GM12878 (cell line): Measurements from ENCODE around the gene TEC. TPM values are rescaled to one million over a fixed set of nuclear protein-coding genes. Genes with fewer than 3 reads are reported as not detected.

Experiments
- ATAC-seq: fragments of 200-7000 bp; cut with Tn5 transposase; 3 replicates; pipeline ENCODE4 v1.9.1; 2020; ENCODE audit warnings: mild to moderate bottlenecking, moderate library complexity
- BruUV-seq: library from RNA; stranded (reverse); fragments of 400-500 nt; replicated peaks from 2 replicates; lab custom pipeline; 2021; lab: Mats Ljungman, UMichigan
- CTCF ChIA-PET: fragments of 300-600 bp; sonication (Branson Sonifier 250); formaldehyde crosslinking; extraction: SDS; loops from one replicate; lab custom pipeline; 2021; ENCODE audit warnings: inconsistent platforms; lab: Yijun Ruan, JAX
- POLR2A ChIA-PET: fragments of 350-600 bp; formaldehyde crosslinking; extraction: SDS; loops from one replicate; lab custom pipeline; 2021; ENCODE audit warnings: inconsistent platforms; lab: Charles Lee
- RAD21 ChIA-PET: fragments of 300-600 bp; sonication (Branson Sonifier 250); formaldehyde crosslinking; loops from one replicate; lab custom pipeline; 2023; ENCODE audit warnings: antibody characterized with exemption; ENCODE audit not compliant: unreplicated experiment; lab: Charles Lee
- SMC1A ChIA-PET: fragments of 300-600 bp; sonication (Branson Sonifier 250); formaldehyde crosslinking; loops from one replicate; lab custom pipeline; 2023; ENCODE audit not compliant: unreplicated experiment, uncharacterized antibody; lab: Charles Lee
- DNase-seq: peaks from one replicate; pipeline ENCODE4 v3.0.0-alpha.2; 2011; ENCODE audit warnings: low read depth, low spot score
- FAIRE-seq: peaks from 3 replicates; lab custom pipeline; 2011; peaks lifted over from hg19 to GRCh38; lab: Jason Lieb, UNC
- H2AFZ ChIP-seq: 2 replicates; pipeline ENCODE4 v1.6.0; 2011; ENCODE audit warnings: low read depth, low read length, control low read depth; ENCODE audit not compliant: control insufficient read depth
- H3K27ac ChIP-seq: 2 replicates; pipeline ENCODE4 v1.5.1; 2011; ENCODE audit warnings: control low read depth; ENCODE audit not compliant: control insufficient read depth, insufficient read depth
- H3K27me3 ChIP-seq, 2 experiments: replicated peaks in 1 of 2; 2 replicates each; pipeline versions ENCODE4 v1.6.0 to v1.6.1; 2011; ENCODE audit warnings: low read length in 1 of 2; ENCODE audit not compliant: control insufficient read depth in 2 of 2, insufficient read depth in 2 of 2
- H3K36me3 ChIP-seq, 2 experiments: 2 replicates each; pipeline ENCODE4 v1.5.1; 2011; ENCODE audit warnings: low read length in 1 of 2; ENCODE audit not compliant: control insufficient read depth in 2 of 2, insufficient read depth in 2 of 2
- H3K4me1 ChIP-seq: 2 replicates; pipeline ENCODE4 v1.6.1; 2011; ENCODE audit warnings: mild to moderate bottlenecking, low read length, moderate library complexity, mixed read lengths; ENCODE audit not compliant: control insufficient read depth, insufficient read depth
- H3K4me2 ChIP-seq: 2 replicates; pipeline ENCODE4 v1.6.0; 2011; ENCODE audit warnings: control low read depth; ENCODE audit not compliant: control insufficient read depth, insufficient read depth
- H3K4me3 ChIP-seq: fragments of 200-600 bp; sonication (generic); 2 replicates; pipeline ENCODE4 v1.5.1; 2016
- H3K79me2 ChIP-seq: 2 replicates; pipeline ENCODE4 v1.6.0; 2011; ENCODE audit warnings: low read length; ENCODE audit not compliant: control insufficient read depth, insufficient read depth
- H3K9ac ChIP-seq: 2 replicates; pipeline ENCODE4 v1.8.0; 2011; ENCODE audit warnings: low read length, control low read depth, mixed read lengths; ENCODE audit not compliant: control insufficient read depth, insufficient read depth
- H3K9me3 ChIP-seq: replicated peaks from 3 replicates; pipeline ENCODE4 v1.5.1; 2011; ENCODE audit warnings: mild to moderate bottlenecking, low read length; ENCODE audit not compliant: control insufficient read depth, insufficient read depth
- H4K20me1 ChIP-seq: 2 replicates; pipeline ENCODE4 v1.6.0; 2011; ENCODE audit not compliant: control insufficient read depth, insufficient read depth
- ASH2L ChIP-seq: fragments of 300-600, 200-600 bp; sonication (generic); IDR thresholded peaks from 2 replicates; pipeline ENCODE4 v1.6.1; 2017; ENCODE audit warnings: low read depth, mild to moderate bottlenecking, borderline replicate concordance
- ATF2 ChIP-seq: IDR thresholded peaks from 2 replicates; pipeline ENCODE4 v1.6.1; 2012; ENCODE audit warnings: low read length, inconsistent platforms
- ATF7 ChIP-seq: fragments of 450-650 bp; IDR thresholded peaks from 2 replicates; pipeline ENCODE4 v1.6.1; 2016; ENCODE audit warnings: low read depth, mild to moderate bottlenecking
- BRCA1 ChIP-seq: IDR thresholded peaks from 2 replicates; pipeline ENCODE4 v1.6.1; 2011; ENCODE audit warnings: low read depth, low read length, improper control_type of control experiment
- CBFB ChIP-seq: IDR thresholded peaks from 2 replicates; pipeline ENCODE4 v1.6.1; 2016; ENCODE audit warnings: antibody characterized with exemption, low read depth
- MEF2A ChIP-seq: IDR thresholded peaks from 2 replicates; pipeline ENCODE4 v1.6.1; 2011; ENCODE audit warnings: low read depth, mild to moderate bottlenecking, low read length, moderate library complexity; ENCODE audit not compliant: insufficient read depth
- MXI1 ChIP-seq: fragments of 150-350 bp; IDR thresholded peaks from 2 replicates; pipeline ENCODE4 v1.6.1; 2011; ENCODE audit warnings: low read depth, mild to moderate bottlenecking, inconsistent platforms, low read length, improper control_type of control experiment
- RBBP5 ChIP-seq: fragments of 200-600 bp; sonication (generic); conservative IDR thresholded peaks from 2 replicates; pipeline ENCODE4 v1.6.1; 2016
- SIX5 ChIP-seq: IDR thresholded peaks from 2 replicates; pipeline ENCODE4 v1.6.1; 2011; ENCODE audit warnings: mild to moderate bottlenecking, low read depth, low read length, moderate library complexity; ENCODE audit not compliant: severe bottlenecking
- SMC3 ChIP-seq: IDR thresholded peaks from 2 replicates; pipeline ENCODE4 v1.6.1; 2011; ENCODE audit warnings: low read length, improper control_type of control experiment, borderline replicate concordance
- USF2 ChIP-seq: IDR thresholded peaks from 2 replicates; pipeline ENCODE4 v1.6.1; 2011; ENCODE audit warnings: low read depth, low read length, improper control_type of control experiment, borderline replicate concordance
- YY1 ChIP-seq: IDR thresholded peaks from 2 replicates; pipeline ENCODE4 v1.6.1; 2011; ENCODE audit warnings: low read depth, mild to moderate bottlenecking, low read length
- ZBED1 ChIP-seq: IDR thresholded peaks from 2 replicates; pipeline ENCODE4 v1.6.1; 2016; ENCODE audit warnings: borderline replicate concordance
- WGBS: methylation state at CpG from one replicate; pipeline ENCODE4 v1.1.6; 2016; ENCODE audit warnings: low lambda C conversion rate; ENCODE audit not compliant: insufficient replicate concordance, insufficient coverage; ENCODE audit errors: missing lambda C conversion rate; 5-methylcytosine and 5-hydroxymethylcytosine counted together
- in situ Hi-C: fragments of 300-500 bp; cut with MboI; formaldehyde crosslinking; loops from 9 replicates; pipeline ENCODE4 v1.14.3; 2018; ENCODE audit warnings: mixed read lengths
- intact Hi-C: fragments of 100-400 bp; cut with micrococcal nuclease; formaldehyde crosslinking; loops from one replicate; pipeline ENCODE4 v1.14.2; 2022; ENCODE audit not compliant: unreplicated experiment
- polyA plus RNA-seq, 11 experiments: library from polyadenylated mRNA; depleted of rRNA in 4 of 11; unstranded in 6 of 11; stranded (reverse) in 5 of 11; fragments of >200 nt; fragmentation: Nextera tagmentation in 4 of 11; fragmentation: Illumina TruSeq in 1 of 11; extraction: Ambion mirVana in 4 of 11; extraction: Trizol in 1 of 11; gene quantifications; 1 replicate in 1 of 11; 2 replicates in 10 of 11; pipeline versions ENCODE4 v1.2.1 to v1.2.3, GENCODE V29; 2011 to 2016; ENCODE audit warnings: inconsistent platforms in 2 of 11, missing spikeins in 2 of 11, low read depth in 1 of 11
- total RNA-seq, 4 experiments: library from RNA; depleted of rRNA in 3 of 4; stranded (reverse); fragments of >200 nt in 3 of 4; fragmentation: Illumina TruSeq in 1 of 4; extraction: Trizol in 1 of 4; gene quantifications; 2 replicates each; pipeline versions ENCODE4 v1.2.1 to v1.2.3, GENCODE V29; 2013 to 2021

TEC gene
- total and polyA plus RNA-seq, 10 of the 15 experiments (the other 5 are each of a cell fraction or from before 2014, with no cell fraction given): 7.4 to 27.2 (median 17.1) TPM

- WGBS: 69% methylated on average over 3 of the region's 3 CpGs
- Histone ChIP-seq H2AFZ (no peak overlapping the region), H3K9me3 (no peaks in the 10 kb centered on the region), H3K4me2 (no peak overlapping the region), H3K27ac (no peak overlapping the region), H3K4me1 (no peaks in the 10 kb centered on the region), H3K27me3 (no peaks in the 10 kb centered on the region), H3K36me3 (no peaks in the 10 kb centered on the region; a peak in 1 of 4 replicates), H3K9ac (no peak overlapping the region)
- intact Hi-C loops: no loop called here
- SMC1A ChIA-PET: interaction anchor here (2.4 kb wide), 1 partner anchor 60 kb away, joined by 6 read pairs; no protein-coding TSS in a partner anchor
- FAIRE-seq: no peak
- RAD21 ChIA-PET: interaction anchor here (1.2 kb wide), 1 partner anchor 90 kb away, joined by 5 read pairs; no protein-coding TSS in a partner anchor
- TF ChIP-seq MEF2A: no peak
- no peak for TF ChIP-seq MXI1
- TF ChIP-seq SMC3: no peak
- TF ChIP-seq USF2: no peak
- TF ChIP-seq RBBP5: no peak
- no peak for TF ChIP-seq CBFB
- TF ChIP-seq, all 136 proteins: peak for 0
- Histone ChIP-seq H4K20me1 (no peaks in the 10 kb centered on the region), H3K79me2 (no peaks in the 10 kb centered on the region), H3K4me3 (no peak overlapping the region)
- in situ Hi-C loops: loop anchor here (10.0 kb wide), 1 partner anchor 389 kb away; no protein-coding TSS in a partner anchor
- no TSS peak for BruUV-seq
- POLR2A ChIA-PET: no interaction called here
- DNase-seq (no peak), ATAC-seq (no peak)
- CTCF ChIA-PET: no interaction called here
These were observed 175.6 kb downstream of the TEC start for GRCh38 chr4:48093991-48094416.

- BruUV-seq: no TSS peak
- intact Hi-C loops (no loop called here), in situ Hi-C loops (loop anchor here (10.0 kb wide), 1 partner anchor 386 kb away; no protein-coding TSS in a partner anchor)
- FAIRE-seq (no peak), DNase-seq (no peak), ATAC-seq (no peak)
- Histone ChIP-seq H3K79me2 (no peaks in the 10 kb centered on the region), H3K9me3 (no peaks in the 10 kb centered on the region), H3K27ac (no peak overlapping the region), H4K20me1 (no peaks in the 10 kb centered on the region), H3K36me3 (no peaks in the 10 kb centered on the region; a peak in 1 of 4 replicates), H3K9ac (no peak overlapping the region), H3K4me3 (no peak overlapping the region), H3K27me3 (no peaks in the 10 kb centered on the region), H2AFZ (no peak overlapping the region), H3K4me1 (no peaks in the 10 kb centered on the region; the same call in 1 of the 2 replicates)
- 78% methylated on average over 5 of the region's 5 CpGs for WGBS
- POLR2A ChIA-PET: no interaction called here
- TF ChIP-seq ATF7 (no peak), ASH2L (no peak), ATF2 (no peak), MXI1 (no peak), SIX5 (no peak), ZBED1 (no peak), BRCA1 (no peak), YY1 (no peak)
- TF ChIP-seq, all 136 proteins: peak for 0
- no peak overlapping the region for H3K4me2 ChIP-seq
- RAD21 ChIA-PET: interaction anchor here (1.1 to 3.3 kb wide), 2 partner anchors 56 to 88 kb away, joined by 3 to 17 read pairs; no protein-coding TSS in a partner anchor
- SMC1A ChIA-PET: interaction anchor here (0.6 to 1.4 kb wide), 7 partner anchors 18 to 237 kb away, joined by 3 to 5 read pairs (median 3); no protein-coding TSS in a partner anchor
- CTCF ChIA-PET: interaction anchor here (0.6 to 6.6 kb wide), 6 partner anchors 48 to 436 kb away, joined by 3 to 129 read pairs (median 4); no protein-coding TSS in a partner anchor
These were observed 179.0 kb downstream of the TEC start for GRCh38 chr4:48090621-48091020.
